ENCODE measurements around the gene CREB3L2.
A peak's percentile ranks its signal among the peaks of the same experiment; 100 is the strongest.

The CREB3L2 gene

GRCh38 chr7:137895301-137896221, 106.3 kb downstream of the CREB3L2 start:
- DNase-seq (ENCODE audit: low spot score) = no peak

- DNase-seq (ENCODE audit: low spot score) = no peak
Observed at GRCh38 chr7:137893143-137893742, 108.6 kb downstream of the CREB3L2 start.

- no peak for DNase-seq (ENCODE audit: low spot score)
Observed at GRCh38 chr7:137891016-137891655, 110.8 kb downstream of the CREB3L2 start.

GRCh38 chr7:137890449-137890921, 111.4 kb downstream of the CREB3L2 start:
- DNase-seq (ENCODE audit: low spot score) = no peak

- DNase-seq (ENCODE audit: low spot score) = no peak
Observed at GRCh38 chr7:137888241-137888640, 113.6 kb downstream of the CREB3L2 start.

GRCh38 chr7:137886746-137887145, 115.1 kb downstream of the CREB3L2 start:
- DNase-seq (ENCODE audit: low spot score) = no peak

- no peak for DNase-seq (ENCODE audit: low spot score)
Observed at GRCh38 chr7:137886281-137886680, 115.6 kb downstream of the CREB3L2 start.

GRCh38 chr7:137885678-137886077, 116.2 kb downstream of the CREB3L2 start:
- no peak for DNase-seq (ENCODE audit: low spot score)

- no peak for DNase-seq (ENCODE audit: low spot score)
Observed at GRCh38 chr7:137882806-137883205, 119.1 kb downstream of the CREB3L2 start.

GRCh38 chr7:137882261-137882668, 119.6 kb downstream of the CREB3L2 start:
- DNase-seq (ENCODE audit: low spot score) = peak; percentile 32

GRCh38 chr7:137881607-137882260, 120.2 kb downstream of the CREB3L2 start:
- no peak for DNase-seq (ENCODE audit: low spot score)

GRCh38 chr7:137880432-137880831, 121.5 kb downstream of the CREB3L2 start:
- no peak for DNase-seq (ENCODE audit: low spot score)

- DNase-seq (ENCODE audit: low spot score) = no peak
Observed at GRCh38 chr7:137879357-137880158, 122.3 kb downstream of the CREB3L2 start.

- peak; percentile 58 for DNase-seq (ENCODE audit: low spot score)
Observed at GRCh38 chr7:137878333-137878961, 123.4 kb downstream of the CREB3L2 start.

- no peak for DNase-seq (ENCODE audit: low spot score)
Observed at GRCh38 chr7:137877027-137877675, 124.7 kb downstream of the CREB3L2 start.

- no peak for DNase-seq (ENCODE audit: low spot score)
Observed at GRCh38 chr7:137875746-137876145, 126.1 kb downstream of the CREB3L2 start.

GRCh38 chr7:137873979-137874777, 127.7 kb downstream of the CREB3L2 start:
- DNase-seq (ENCODE audit: low spot score) = no peak

- DNase-seq (ENCODE audit: low spot score) = no peak
Observed at GRCh38 chr7:137873524-137873923, 128.4 kb downstream of the CREB3L2 start.

GRCh38 chr7:137871170-137871915, 130.5 kb downstream of the CREB3L2 start:
- DNase-seq (ENCODE audit: low spot score) = peak; percentile 53
